OCI-LY3 (cell line): ENCODE measurements around the gene FAM53A.

Experiments used
- H2AFZ ChIP-seq: fragments of 200-600, 300-600 bp; shearing (Covaris generic); 2 replicates; pipeline ENCODE4 v1.6.0; 2014; ENCODE audit warnings: antibody characterized with exemption, low read depth, low read length
- H3K27ac ChIP-seq: fragments of 200-600, 300-600 bp; sonication (generic); 2 replicates; pipeline ENCODE4 v1.5.1; 2014; ENCODE audit warnings: mild to moderate bottlenecking, low read length, moderate library complexity, mixed read lengths
- H3K27me3 ChIP-seq: fragments of 200-600, 300-600 bp; sonication (generic); 2 replicates; pipeline ENCODE4 v1.6.1; 2014; ENCODE audit warnings: low read depth, low read length, mixed read lengths
- H3K36me3 ChIP-seq: fragments of 200-600, 300-600 bp; sonication (generic); replicated peaks from 2 replicates; pipeline ENCODE3; 2014; ENCODE audit warnings: low read depth, low read length, mixed read lengths
- H3K4me1 ChIP-seq: fragments of 300-600, 200-600 bp; sonication (generic); 2 replicates; pipeline ENCODE4 v1.6.1; 2014; ENCODE audit warnings: low read length, mixed read lengths
- H3K4me2 ChIP-seq: fragments of 200-600, 300-600 bp; sonication (generic); 2 replicates; pipeline ENCODE4 v1.6.1; 2014; ENCODE audit warnings: low read length, mixed read lengths
- H3K4me3 ChIP-seq: fragments of 300-600, 200-600 bp; sonication (generic); 2 replicates; pipeline ENCODE4 v1.5.1; 2014; ENCODE audit warnings: antibody characterized with exemption, mild to moderate bottlenecking, low read length, moderate library complexity
- H3K79me2 ChIP-seq: fragments of 300-600, 200-600 bp; shearing (Covaris generic); 2 replicates; pipeline ENCODE4 v1.6.1; 2014; ENCODE audit warnings: mild to moderate bottlenecking, low read length, mixed read lengths
- H3K9ac ChIP-seq: fragments of 300-600, 200-600 bp; shearing (Covaris generic); 2 replicates; pipeline ENCODE4 v1.6.0; 2014; ENCODE audit warnings: mild to moderate bottlenecking, low read length, moderate library complexity
- H3K9me3 ChIP-seq: fragments of 200-600, 300-600 bp; shearing (Covaris generic); 2 replicates; pipeline ENCODE4 v1.6.1; 2014; ENCODE audit warnings: low read length, mixed read lengths; ENCODE audit not compliant: insufficient read depth
- H4K20me1 ChIP-seq: fragments of 200-600, 300-600 bp; sonication (generic); 2 replicates; pipeline ENCODE4 v1.6.1; 2016; ENCODE audit warnings: low read length, mixed read lengths; ENCODE audit not compliant: insufficient read depth
- EZH2phosphoT487 ChIP-seq: fragments of 200-600 bp; shearing (Covaris generic); IDR thresholded peaks from 2 replicates; pipeline ENCODE4 v1.6.1; 2018; ENCODE audit warnings: antibody characterized with exemption, mixed run types, low read depth
- TF ChIP-seq, protein P1 (sequence below): fragments of 200-600, 300-600 bp; sonication (generic); IDR thresholded peaks from 2 replicates; pipeline ENCODE4 v1.5.1; 2014; ENCODE audit warnings: antibody characterized with exemption, low read length, low read depth

The FAM53A gene

DNA sequence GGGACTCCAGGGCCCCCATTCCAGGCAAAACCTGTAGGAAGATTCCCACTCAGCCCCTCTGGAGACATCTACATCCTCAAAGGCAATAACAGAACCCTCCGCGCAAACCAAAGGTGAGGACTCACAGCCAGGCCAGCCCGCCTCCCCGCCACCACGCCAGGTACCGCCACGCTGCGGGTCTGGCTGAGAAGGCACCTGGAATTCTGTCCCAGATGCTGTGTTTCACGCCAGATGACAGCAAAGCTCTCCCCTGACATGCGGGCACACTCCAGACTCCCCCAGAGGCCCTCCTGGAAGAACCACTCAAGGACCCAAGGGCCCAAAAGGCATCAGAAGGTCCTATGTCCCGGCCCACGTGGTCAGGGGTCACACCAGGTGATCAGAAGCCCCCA, 59.6 kb downstream of the FAM53A start:
- Histone ChIP-seq H4K20me1 (no peaks in the 10 kb centered on the region), H3K27ac (no peak overlapping the region), H3K4me3 (no peak overlapping the region), H3K79me2 (no peaks in the 10 kb centered on the region), H3K27me3 (no peaks in the 10 kb centered on the region), H3K4me2 (no peak overlapping the region), H3K9ac (no peak overlapping the region), H3K4me1 (no peaks in the 10 kb centered on the region), H3K36me3 (no peaks in the 10 kb centered on the region), H2AFZ (no peak overlapping the region), H3K9me3 (no peaks in the 10 kb centered on the region)
- no peak for TF ChIP-seq EZH2phosphoT487
- TF ChIP-seq, protein P1, sequence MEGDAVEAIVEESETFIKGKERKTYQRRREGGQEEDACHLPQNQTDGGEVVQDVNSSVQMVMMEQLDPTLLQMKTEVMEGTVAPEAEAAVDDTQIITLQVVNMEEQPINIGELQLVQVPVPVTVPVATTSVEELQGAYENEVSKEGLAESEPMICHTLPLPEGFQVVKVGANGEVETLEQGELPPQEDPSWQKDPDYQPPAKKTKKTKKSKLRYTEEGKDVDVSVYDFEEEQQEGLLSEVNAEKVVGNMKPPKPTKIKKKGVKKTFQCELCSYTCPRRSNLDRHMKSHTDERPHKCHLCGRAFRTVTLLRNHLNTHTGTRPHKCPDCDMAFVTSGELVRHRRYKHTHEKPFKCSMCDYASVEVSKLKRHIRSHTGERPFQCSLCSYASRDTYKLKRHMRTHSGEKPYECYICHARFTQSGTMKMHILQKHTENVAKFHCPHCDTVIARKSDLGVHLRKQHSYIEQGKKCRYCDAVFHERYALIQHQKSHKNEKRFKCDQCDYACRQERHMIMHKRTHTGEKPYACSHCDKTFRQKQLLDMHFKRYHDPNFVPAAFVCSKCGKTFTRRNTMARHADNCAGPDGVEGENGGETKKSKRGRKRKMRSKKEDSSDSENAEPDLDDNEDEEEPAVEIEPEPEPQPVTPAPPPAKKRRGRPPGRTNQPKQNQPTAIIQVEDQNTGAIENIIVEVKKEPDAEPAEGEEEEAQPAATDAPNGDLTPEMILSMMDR = no peak

DNA sequence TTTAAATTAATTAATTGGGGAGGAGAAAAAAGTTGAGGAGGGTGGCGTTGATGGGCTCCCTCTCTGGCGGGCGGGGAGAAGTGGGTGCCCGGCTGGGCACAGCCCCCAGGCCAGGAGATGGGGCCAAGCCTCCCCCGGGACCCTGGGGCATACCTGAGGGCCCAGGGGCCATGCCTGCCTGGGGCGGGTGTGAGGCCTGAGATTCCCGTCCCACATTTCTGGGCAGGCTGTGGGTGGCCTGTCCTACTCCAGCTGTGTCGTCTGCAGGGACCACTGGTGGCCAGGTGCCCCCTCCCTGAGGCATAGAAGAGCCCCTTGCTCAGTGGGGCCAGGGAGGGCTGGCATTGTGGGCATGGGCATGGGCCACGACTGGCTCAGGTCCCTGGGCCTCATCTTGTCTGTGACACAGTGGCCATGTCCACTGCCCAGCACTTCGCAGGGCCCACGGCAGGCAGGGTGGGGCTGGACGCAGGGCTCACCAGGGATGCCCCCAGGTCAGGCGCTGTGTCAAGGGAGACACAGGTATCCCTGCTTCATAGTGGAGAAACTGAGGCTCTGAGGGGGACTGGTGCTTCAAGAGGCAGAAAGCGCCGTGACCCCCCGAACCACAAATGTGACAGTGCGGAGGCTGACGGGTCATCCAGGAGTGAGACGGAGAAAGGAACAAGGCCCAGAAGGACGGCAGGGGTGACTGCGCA, 60.1 kb downstream of the FAM53A start:
- Histone ChIP-seq H4K20me1 (no peaks in the 10 kb centered on the region), H3K4me3 (no peak overlapping the region), H3K9ac (no peak overlapping the region), H3K4me2 (no peak overlapping the region), H3K4me1 (no peaks in the 10 kb centered on the region), H3K9me3 (no peaks in the 10 kb centered on the region), H2AFZ (no peak overlapping the region), H3K27me3 (no peaks in the 10 kb centered on the region), H3K36me3 (no peaks in the 10 kb centered on the region), H3K79me2 (no peaks in the 10 kb centered on the region), H3K27ac (no peak overlapping the region)
- no peak for TF ChIP-seq EZH2phosphoT487
- TF ChIP-seq, protein P1 = no peak

DNA sequence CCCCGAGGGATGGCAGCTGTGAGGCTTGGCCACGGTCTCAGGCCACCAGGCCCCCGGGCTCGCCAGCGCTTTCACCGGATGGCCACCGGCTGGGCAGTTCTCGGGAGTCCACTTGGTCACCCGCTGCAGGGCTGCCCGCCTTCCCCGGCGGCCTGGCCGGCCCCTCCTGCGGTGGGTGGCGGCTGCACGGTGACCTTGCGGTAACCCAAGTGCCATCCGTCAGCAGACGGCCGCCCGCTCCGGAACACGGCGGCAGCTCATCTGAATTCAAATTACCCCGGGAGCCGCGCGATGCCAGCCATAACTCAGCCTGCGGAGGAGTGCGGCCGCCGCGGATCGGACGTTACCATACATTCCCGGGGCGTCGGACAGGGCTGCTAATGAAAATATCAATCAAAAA, 60.7 kb downstream of the FAM53A start:
- Histone ChIP-seq H3K79me2 (no peaks in the 10 kb centered on the region), H3K27ac (no peak overlapping the region), H4K20me1 (no peaks in the 10 kb centered on the region), H3K4me1 (no peaks in the 10 kb centered on the region), H3K4me3 (no peak overlapping the region), H3K9me3 (no peaks in the 10 kb centered on the region), H2AFZ (no peak overlapping the region), H3K9ac (no peak overlapping the region), H3K27me3 (no peaks in the 10 kb centered on the region), H3K36me3 (no peaks in the 10 kb centered on the region), H3K4me2 (no peak overlapping the region)
- TF ChIP-seq EZH2phosphoT487 = no peak
- TF ChIP-seq, protein P1 = no peak

DNA sequence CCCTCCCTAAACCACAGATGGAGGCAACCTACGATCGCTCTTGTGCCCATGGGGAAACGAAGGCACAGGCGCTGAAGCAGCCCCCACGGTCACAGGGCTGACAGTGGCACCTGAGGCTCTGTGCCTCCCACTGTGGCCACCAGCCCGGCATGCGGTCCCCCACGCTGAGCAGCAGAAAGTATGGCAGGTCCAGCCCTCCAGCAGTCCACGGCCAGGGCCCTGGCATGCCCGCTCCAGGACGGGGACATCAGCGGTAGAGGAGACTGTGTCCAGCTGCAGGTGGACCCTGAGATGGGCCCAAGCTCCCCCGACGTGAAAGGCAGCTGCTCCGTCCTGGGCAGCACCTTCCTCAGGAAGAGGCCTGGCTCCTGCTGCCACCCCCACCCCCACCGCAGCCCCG, 61.2 kb downstream of the FAM53A start:
- Histone ChIP-seq H3K4me2 (no peak overlapping the region), H2AFZ (no peak overlapping the region), H3K27ac (no peak overlapping the region), H3K27me3 (no peaks in the 10 kb centered on the region), H3K9ac (no peak overlapping the region), H3K36me3 (no peaks in the 10 kb centered on the region), H3K79me2 (no peaks in the 10 kb centered on the region), H4K20me1 (no peaks in the 10 kb centered on the region), H3K4me3 (no peak overlapping the region), H3K9me3 (no peaks in the 10 kb centered on the region), H3K4me1 (no peaks in the 10 kb centered on the region)
- TF ChIP-seq, protein P1 = no peak
- TF ChIP-seq EZH2phosphoT487 = no peak
